UCSD-AML1 (cell line): ENCODE results near the gene RBL2.
"Not testable (repeated sequence)": the region's sequence is repeated elsewhere in the genome, so short reads cannot be mapped to it uniquely, and the experiment has no call there.

ENCODE experiments used
- DNase-seq: peaks from one replicate; lab custom pipeline; 2025; ENCODE audit not compliant: unreplicated experiment; lab: John Stamatoyannopoulos, UW

The RBL2 gene

DNA sequence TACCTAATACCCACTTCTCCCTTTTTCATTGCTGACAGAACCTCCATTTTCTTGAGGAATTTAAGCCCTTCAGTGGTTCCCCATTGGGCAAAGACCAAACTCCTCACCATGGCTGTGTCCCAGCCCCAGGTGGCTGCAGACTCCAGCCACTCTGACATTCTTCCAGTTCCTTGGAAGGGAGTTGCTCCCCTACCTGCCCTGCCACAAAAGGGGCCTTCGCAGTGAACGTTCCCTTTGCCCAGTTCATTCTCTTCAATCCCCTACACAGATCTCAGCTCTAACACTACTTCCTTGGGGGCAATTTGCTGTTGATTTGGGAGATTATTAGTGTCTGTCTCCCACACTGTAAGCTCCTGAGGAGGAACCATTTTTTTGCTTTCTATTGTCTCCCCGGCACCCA is 72.0 kb downstream of the RBL2 start:
- no peak for DNase-seq

DNA sequence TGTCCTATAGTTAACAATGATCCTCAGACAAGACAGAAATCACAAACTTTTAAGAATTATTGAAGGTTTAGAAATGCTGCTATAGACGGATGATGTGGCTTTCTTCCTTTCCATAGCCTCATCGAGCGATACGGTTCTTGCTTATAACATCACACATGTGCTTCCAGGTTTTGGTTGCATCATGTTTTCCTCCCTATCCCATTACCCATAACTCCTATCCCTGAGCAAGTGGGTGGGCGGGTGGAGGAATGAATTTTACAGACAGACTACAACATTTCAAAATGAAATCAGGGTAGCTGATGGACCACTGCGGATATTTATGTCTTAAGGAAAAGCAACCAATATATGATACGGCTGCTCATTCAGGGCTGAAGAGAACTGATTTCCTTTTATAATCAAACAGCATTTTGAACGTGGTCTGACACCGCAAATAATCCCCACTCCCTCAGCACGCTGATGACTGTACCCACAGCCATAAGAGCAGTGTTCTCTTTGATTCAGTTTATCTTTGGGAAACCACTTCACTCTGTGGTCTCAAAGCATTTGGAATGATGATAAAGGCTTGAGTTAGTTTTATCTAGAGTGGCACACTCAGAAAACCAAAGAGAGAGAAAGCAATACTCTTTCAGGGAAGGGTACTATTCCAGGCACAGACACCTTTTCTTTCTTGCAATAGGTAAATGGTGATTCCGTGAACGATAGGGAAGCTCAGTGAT is 73.4 kb downstream of the RBL2 start:
- DNase-seq: no peak

DNA sequence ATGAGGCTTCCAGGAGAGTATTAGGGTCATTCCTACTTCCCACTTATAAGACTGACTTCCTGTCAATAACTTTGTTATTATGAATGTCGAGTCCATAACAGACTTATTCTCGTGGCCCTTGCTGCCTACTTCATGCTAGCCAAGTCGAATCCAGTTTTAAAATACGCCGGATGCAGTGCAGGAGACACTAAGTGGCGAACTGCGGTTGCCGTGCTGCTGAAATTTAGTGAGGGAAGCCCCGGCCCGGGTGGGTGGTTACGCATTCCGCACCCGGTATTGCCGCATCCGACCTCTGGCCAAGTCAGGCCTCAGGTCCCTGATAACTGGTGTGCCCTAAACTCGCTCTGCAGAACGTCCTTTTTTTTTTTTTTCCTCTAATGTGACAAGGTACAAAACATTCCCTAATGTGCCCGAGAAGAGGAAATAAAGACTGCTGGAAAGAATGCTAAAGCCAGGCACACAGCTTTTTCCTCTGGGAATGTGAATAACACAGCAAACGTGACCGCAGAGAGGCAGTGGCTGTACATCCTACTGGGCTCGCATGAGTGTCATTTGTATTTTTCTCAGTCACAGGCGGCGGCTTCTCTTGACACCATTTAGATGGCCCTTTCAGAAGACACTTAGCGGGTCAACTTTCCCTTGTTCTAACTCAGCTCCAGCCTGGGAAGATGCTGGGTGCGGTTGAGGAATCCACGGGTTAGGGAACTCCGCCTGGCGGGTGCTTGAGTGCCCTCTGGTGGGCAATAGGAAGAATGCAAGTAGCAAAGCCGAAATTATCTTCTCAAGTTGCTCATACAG is 75.8 kb downstream of the RBL2 start:
- peak; percentile 38 for DNase-seq

DNA sequence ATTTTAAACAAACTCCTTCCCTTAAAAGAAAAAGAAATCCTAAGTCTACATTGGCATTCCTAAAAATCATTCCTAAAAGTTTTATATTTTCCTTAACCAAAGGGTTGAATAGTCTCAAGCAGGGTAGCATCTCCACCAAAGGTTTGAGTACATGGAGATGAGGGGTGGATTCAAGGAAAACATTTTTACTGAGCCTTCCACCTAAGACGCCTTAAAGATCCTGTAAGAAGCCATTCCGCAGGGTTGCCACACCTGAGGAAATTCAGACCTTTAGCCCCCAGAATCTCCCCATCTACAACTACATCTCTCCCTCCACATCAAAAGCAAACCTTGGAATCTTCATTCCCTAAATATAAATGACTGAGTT is 76.4 kb downstream of the RBL2 start:
- no peak for DNase-seq

DNA sequence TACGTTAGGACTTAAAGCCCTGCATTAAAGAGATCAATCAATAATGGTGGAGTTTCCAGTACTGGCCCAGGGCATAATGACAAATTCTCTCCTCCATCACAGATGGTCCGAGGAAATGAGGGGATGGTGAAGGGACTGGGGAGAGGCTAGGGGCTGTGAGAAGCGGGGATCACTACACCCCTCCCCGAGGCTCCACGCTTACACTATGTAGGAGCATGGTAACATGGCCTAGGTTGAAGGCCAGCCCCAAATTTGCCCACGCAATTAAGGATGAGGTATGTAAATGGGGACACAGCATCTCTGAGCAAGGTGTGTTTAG is 76.8 kb downstream of the RBL2 start:
- no peak for DNase-seq

DNA sequence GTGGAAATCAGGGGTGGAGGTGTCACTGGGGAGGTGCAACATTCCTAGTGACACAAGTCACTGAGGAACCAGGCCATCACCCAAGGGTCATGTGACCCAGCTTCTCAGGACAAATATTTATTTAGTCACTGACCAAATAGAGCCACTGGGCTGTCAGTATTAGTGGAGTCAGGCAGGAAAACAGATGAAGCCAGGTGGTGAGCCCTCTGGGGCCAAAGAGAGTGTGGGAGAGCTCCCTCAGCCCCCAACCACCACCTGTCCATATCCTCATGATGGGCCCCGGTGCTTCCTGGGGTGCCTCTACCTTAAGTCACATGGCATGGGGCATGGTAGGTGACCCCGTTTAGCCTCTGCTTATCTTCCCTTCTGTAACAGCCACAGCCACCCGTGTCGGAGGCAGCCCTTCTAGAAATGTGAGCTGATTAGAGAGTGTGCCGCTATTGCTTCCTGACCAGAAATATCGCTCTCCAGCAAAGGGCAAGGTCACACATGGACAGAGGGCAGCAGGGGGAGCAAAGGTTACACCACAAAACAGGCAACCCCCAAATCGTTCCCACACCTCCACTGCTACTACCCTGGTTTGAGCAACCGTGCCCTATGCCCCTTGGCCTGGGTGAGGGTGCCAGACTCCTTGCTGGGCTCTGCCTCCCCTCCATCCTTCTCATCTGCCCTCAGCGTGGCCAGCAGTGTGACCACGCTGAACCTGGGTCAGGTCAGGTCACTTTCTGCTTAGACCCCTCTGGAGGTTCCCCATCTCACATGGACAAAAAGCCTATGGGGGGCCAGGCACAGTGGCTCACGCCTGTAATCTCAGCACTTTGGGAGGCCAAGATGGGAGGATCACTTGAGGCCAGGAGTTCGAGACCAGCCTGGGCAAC is 77.4 kb downstream of the RBL2 start:
- DNase-seq: no peak

DNA sequence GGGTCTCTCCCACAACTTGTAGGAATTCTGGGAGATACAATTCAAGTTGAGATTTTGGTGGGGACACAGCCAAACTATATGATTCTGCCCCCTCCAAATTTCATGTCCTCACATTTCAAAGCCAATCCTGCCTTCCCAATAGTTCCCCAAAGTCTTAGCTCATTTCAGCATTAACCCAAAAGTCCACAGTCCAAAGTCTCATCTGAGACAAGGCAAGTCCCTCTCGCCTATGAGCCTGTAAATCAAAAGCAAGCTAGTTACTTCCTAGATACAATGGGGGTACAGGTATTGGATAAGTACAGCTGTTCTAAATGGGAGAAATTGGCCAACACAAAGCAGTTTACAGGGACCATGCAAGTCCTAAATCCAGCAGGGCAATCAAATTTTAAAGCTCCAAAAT is 78.5 kb downstream of the RBL2 start:
- not testable (repeated sequence) for DNase-seq

DNA sequence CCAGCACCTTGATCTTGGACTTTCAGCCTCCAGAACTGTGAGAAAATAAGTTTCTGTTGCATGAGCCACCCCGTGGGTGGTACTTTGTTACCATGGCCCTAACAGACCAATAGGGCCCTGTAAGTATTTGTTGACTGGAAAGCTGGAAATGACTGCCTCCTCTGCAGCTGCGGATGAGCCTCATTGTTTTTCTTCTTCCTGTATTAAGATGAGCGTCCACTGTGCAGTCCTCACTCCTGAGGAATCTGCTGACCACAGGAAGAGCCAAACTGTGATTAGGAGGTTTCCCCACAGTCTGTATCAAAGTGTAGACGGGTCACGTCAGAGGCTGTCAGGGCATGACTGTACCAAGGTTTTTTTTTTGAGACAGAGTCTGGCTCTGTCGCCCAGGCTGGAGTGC is 81.0 kb downstream of the RBL2 start:
- no peak for DNase-seq

DNA sequence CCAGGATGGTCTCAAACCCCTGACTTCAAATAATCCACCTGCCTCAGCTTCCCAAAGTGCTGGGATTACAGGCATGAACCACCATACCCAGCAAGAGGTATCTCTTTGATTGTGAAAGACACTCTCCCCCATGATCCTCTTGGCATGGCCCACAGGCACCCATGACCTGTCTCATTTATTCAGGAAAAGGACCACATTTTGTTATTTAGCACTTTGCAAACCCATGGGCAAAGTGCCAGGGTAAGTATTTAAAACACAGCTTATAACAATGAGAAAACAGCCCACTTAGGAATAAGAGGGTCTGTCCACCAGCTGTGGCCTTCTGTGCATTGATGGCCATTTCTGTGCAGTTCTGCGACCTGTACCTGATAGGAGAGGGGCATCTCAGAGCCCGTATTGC is 81.5 kb downstream of the RBL2 start:
- no peak for DNase-seq

DNA sequence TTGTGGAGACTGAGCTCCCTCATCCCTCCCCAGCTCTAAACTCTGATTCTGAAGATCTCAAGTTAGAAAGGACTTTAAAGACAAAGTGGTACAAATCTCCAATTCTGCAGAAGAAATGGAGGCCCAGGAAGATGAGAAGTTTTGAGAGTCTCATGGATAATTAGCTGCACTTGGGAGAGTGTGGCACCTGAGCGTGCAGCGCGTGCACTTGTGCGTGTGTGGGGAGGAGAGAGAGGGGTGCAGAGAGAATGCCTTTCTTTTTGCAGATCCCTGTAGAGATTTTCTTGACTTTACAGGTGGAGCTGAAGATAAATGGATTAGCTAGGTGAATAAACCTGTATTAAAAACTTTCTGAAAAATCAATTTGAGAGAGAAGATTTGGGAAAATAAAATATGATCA is 83.6 kb downstream of the RBL2 start:
- DNase-seq: no peak

DNA sequence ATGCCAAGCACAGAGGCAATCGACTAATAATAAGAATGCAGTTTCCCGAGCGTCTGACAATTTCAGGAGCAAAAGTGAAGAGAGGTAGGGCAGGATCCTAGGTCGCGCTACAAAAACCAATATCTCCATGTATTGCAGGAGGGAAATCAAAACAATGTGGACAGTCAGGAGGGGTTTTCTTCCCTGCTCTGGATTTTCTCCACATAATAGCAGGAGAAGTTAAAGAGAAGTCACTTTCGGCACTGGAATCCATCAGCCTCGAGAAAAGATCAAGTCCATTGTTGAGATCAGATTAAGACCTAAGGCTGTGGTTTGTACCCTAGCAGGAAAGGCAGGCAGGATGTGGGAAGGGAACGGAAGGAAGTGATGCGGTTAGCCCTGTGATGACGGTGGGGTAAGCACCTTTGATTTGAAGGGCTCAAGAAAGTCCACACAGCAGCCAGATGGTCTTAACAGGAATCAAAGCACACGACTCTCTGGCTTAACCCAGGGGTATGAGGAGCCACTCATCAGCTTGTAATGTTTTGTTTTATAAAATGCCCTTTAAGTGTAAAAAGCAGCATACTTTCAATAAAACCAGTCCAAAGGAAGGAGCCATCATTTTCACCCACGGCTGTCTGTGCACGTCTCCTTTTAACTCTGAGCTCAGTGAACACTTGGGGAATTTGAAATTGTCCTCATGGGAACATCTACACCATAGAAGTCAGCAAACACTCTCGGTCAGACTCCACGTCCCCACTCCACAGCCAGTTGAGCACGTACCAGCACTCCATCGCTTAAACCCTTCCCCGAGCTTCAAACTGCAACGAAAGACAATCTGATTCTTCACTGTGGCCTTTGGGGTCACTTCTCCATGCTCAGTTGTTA is 84.5 kb downstream of the RBL2 start:
- peak; percentile 77 for DNase-seq

DNA sequence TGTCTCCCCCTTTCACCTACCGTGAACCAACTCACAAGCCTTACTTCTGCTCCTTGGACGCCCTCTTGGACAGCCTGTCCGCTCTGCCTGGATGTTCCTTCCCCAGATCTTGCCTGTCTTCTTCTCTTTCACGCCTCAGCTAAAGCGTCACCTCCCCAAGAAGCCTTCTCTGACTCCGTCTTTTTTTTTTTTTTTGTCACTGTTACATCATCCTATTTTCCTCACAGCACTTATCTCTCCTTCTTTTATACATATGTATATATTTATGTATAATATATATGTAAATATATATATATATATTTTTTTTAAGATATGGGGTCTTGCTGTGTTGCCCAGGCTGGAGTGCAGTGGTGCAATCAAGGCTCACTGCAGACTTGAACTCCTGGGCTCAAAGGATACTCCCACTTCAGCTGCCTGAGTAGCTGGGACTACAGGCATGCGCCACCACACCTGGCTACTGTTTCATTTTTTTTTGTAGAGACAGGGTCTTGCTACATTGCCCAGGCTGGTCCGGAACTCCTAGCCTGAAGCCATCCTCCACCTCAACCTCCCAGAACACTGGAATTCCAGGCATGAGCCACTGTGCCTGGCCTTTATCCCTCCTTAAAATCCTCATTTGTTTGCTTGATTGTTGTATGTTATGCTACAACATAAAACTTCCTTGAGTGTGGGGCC is 85.3 kb downstream of the RBL2 start:
- no peak for DNase-seq

DNA sequence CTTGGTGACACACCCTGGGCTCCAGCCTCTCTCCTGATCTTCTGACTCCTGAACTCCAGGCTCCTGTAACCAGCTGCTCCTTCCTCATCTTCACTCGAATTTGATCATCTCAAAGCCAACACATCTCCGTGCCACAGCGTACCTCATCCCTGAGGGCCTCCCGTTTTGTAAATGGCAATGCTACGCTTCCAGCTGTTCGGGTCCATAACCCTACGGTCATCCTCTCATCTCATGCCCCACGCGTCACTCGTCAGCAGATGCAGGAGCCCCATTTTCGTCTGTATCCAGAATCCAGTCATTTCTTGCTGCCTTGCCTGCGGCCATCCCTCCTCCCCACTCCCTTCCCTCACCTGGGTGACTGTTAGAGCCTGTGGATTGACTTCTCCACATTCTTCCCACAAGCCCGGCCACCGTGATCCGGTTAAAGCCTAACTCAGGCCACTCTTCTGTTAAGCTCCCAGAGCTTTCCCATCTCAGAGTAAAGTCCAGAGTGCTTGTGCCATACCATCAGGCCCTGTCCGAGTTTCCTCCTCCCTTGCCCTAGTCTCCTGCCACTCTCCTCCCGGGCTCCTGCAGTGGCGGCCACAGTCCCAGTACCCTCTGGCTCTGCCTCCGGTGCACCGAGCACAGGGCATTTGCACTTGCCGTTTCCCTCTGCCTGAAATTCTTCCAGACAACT is 89.0 kb downstream of the RBL2 start:
- DNase-seq: no peak

DNA sequence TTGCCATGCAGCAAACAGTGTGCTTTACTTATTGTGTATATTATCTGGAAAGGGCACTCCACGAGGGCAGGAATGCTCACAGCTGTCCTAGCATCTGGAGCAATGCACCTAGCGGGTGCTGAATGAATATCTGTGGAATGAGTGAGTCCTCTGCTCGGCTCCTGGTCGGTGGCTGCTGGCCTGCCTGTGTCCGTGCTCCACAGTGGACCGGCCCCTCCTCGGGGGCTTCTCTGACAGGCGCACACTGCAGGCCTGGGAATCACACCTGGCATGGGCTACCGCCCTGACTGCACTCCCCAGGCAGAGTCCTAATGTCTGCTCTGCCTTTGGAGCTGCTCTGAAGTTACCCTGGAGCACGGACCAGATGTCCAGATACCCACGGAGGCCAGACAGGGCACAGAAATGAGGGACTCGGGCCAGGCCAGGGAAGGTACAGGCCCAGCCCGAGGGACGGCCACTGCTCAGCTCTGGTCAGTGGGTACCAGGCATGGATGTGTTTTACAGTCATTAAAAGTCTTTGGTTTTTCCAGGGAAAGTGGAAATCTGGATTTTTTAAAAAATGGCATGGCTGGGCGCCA is 89.8 kb downstream of the RBL2 start:
- no peak for DNase-seq

DNA sequence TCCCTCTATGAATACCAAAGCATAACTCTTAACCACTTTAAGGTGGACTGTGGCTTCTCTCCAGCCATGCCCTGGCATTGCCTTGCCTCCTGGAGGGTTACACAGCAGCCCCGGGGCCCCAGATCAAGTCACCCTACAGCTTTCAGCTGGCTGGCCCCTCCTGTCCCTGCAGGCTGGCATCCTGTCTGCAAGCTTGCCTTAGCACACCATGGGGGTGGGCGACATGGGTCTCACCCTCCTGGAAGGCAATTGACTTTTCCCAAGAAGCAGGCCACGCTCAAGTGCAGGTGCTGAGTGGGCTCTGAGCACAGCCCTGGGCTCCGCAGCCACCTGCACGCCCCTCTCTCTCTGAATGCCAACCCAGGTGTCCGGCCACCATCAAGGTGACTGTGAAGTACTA is 94.5 kb downstream of the RBL2 start:
- DNase-seq: no peak

DNA sequence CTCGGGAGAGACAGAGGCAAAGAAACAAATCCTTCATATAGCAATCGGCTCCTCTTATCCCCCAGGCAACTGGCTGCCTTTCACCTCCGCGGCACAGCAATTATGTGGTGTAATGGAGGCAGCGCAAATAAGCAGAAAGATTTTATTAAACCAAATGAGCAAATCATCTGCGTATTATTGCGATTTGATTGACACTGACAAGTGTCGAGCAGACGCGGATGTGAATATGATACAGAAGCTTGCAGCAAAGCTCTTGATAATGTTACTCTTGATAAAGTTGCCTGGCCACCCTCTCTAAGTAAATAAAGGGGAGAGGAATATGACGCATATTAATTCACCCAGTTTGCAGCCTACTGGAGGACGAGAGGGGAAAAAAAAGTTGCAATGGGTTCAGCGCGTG is 95.2 kb downstream of the RBL2 start:
- DNase-seq: no peak

DNA sequence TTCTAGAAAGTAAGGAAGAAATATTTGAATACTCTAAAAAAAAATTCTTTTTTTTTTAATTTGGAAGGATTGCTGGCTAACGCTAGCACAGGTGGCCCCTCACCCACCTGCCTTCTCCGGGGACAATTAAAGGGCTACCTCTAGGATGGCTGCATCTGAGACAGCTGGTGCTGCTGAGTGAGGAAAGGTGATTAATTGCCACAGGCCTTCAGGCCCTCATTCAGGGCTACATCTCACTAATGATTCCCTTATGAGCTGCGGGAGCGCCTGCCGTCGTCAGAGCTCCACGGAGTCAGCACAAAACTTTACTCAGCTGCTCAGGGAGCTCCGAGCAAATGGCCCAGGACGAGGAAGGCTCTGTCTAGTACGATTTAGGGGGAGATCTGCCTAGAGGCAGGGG is 95.8 kb downstream of the RBL2 start:
- no peak for DNase-seq

DNA sequence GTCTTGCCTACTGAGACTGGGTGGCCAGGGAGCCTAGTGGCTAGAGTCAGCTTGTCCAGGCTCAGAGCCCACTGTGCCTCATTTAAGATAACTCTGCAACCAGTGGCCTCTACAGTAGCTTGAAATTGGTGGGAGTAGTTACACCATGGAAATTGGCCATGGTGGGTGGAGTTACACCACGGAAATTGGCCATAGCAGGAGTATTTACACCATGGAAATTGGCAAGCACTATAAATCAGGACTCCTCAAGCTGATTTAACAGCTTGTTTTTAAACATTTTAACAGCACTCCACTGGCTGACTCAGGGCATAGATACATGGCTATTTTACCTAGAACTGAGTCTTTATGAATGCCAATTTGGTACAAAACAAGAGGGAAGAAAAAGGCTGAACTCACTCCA is 96.5 kb downstream of the RBL2 start:
- no peak for DNase-seq

DNA sequence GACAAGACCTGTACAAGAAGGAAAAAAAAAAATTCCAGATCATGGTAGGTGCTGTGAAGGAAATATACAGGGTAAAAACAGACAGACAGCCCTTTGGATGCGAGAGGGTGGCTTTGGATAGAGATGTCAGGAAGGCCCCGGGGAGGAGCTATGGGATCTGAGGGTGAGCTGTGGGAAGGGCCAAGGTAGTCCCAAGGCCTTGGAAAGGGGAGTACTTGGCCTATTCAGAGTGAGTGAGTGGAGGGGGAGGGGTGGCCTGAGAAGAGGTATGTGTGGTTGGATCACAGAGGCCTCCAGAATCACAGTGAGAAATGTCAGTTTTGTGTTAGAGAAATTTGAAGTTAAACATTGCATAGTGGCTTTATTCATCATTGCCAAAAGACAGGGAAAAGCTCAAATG is 99.9 kb downstream of the RBL2 start:
- DNase-seq: no peak

DNA sequence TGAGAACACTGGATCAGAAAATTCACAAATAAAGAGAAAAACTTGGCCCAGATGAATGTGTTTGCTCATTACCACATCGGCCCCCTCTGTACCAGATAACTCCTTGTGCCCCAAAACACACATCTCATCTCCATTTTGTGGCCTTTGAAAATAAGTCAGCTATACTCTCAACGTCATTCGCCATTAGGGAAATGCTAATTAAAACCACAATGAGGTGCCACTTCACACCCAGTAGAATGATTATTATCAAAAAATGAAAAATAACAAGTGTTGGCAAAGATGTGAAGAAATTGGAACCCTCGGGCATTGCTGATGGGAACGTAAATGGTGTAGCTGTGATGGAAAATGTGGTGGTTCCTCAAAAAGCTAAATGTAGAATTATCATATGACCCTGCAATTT is 103.4 kb downstream of the RBL2 start:
- no peak for DNase-seq
